ENCODE measurements around the gene DLG2. TPM values are rescaled to one million over a fixed set of nuclear protein-coding genes. Genes with fewer than 3 reads are reported as not detected.
A peak's percentile ranks its signal among the peaks of the same experiment; 100 is the strongest.
"Not testable (repeated sequence)": the region's sequence is repeated elsewhere in the genome, so short reads cannot be mapped to it uniquely, and the experiment has no call there.

DLG2 gene
- polyA plus RNA-seq, 5 donors: 5.1 to 13.2 (median 8.4) TPM

DNA sequence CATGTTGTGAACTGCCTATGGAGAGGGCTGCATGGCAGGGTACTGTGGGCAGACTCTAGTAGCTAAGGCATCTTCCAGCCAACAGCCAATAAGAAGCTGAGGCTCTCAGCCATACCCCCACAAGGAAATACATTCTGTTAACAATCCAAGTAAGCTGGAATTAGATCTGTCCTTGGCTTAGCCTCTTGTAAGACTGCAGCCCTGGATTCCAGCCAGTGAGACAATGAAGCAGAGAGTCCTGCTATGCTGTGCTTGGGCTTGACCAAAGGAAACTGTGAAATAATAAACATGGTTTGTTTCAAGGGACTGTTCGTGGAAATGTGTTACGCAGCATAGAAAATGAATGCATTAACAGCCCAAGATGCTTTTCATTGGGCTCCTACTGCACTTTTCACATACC lies 1243.6 kb downstream of the DLG2 start:
- DNase-seq: peak; percentile 5 to 12

DNA sequence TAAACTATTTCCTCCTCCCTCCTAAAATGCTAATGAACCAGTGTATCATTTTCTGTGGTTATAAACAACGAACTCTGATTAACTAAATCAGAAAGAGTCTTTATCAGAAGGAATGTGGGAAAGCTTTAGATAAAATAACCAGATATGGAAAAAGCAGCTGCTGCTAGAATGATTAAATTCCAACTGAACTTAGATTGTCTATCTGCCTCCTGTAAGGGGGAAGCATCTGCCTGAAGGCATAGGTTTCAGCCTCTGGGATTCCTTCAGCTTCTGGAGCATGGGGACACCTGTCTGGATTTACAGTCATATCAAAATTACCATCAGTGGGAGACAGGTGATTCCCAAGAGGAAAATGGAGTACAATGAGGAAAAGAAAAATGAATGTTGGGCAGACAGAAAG lies 1245.5 kb downstream of the DLG2 start:
- DNase-seq: no peak

DNA sequence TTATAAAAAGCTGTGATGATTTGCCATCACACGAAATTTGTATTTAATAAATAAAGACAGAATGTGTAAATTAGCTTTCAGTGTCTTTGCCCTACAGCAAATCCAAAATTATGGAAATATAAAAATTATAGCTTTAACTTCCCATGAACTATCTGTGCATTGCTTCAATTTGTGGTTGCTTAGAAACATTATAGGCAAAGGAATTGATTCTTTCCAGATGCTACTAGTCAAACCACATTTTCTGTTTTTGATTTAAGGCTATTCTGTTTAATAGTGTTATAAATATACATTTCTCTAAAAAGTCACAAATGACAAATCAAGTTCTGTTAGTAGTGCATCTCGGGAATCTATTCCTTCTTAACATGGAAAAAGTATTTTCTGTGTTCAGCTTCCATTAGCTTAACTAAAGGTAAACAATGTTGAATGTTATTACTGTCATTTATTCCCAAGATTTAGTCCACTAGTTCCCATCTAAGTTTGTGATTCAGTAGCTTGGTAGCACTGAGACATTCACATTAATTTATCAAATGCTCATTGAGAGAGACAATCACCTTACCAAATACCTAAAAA lies 1254.7 kb downstream of the DLG2 start:
- DNase-seq: no peak

DNA sequence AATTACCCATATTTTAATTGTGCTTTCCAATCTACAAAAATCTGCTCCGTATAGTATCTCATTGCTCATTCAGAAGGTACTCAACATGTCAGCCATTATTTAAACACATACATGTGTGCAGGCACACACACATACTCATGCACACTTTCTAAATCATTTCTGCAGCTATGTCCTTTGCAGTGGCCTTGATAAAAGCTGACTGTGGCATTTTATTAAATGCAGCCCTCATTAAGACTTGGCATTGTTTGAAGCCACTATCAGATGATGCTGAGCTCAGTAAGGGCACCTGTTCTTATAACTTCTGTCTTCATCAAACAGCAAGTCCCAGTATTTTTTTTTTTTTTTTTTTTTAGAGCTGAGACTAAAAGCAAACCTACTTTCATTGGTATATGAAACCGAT lies 1269.1 kb downstream of the DLG2 start:
- no peak for DNase-seq

DNA sequence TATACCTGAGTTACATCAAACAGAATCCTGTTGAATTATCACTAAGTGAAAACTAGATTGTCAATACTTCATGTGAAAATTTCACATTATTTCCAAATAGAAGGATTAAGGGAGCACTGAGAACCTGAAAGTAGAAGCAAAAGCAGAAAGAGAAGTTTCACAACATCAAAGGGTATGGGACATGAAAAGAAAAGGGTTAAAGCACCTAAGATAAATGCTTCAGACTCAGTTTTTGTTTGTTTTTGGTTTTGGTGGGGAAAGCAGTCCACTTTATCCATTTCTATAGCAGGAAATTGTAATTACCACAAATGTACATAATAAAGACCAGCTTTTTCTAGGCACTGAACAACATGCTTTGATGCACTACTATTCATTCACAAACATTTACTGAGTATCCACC lies 1271.2 kb downstream of the DLG2 start:
- no peak for DNase-seq

DNA sequence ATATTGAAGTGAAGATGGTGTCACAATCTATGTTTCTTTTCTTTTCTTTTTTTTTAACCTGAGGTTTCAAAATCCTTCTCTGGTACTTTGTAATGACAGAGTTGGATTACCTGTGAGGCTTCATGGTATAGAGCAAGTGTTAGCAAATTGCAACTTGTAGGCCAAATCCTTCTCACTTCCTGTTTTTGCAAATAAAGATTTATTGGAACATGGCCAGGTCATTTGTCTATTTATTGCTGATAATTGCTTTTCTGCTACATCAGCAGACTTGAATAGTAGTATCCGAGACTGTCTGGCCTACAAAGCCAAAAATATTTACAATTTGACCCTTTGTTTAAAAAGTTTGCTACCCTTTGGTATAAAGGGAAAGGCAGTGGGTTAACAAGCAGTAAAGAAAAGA lies 1281.5 kb downstream of the DLG2 start:
- DNase-seq: no peak

DNA sequence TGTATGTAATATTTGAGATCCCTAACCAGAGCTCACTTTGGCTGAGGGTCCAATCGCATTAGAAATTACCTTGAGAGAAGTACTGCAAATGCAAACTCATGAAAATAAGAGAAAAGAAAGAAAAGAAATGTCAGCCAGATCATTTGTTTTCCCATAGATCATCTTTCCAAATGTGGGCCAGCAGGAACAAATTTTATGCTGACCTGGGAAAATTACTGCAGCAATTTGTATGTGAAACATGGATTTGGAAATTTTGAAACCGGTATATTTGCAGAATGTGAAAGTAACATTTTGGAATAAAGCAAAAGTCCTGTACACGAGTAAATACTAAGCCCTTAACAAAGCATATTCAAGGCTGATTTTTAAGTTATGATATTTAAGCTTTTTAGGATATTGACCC lies 1282.1 kb downstream of the DLG2 start:
- DNase-seq: no peak

DNA sequence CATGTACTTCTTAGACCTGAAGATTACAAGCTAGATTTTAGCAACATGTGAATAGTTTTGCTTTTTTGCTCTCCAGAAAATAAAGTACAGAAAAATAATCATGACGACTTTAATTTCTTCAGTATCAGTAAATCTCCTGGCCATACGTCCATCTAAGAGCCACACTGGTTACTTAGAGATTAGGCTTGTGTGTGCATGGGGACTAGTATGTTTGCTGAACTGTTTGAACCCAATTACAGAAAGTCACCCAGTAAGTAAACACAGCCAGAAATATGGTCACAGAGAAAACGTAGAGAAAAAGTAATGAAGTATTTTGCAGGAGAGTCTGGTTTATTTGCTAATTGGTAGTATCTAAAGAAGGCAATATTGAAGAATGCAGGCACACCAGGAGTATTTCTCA lies 1287.3 kb downstream of the DLG2 start:
- no peak for DNase-seq

DNA sequence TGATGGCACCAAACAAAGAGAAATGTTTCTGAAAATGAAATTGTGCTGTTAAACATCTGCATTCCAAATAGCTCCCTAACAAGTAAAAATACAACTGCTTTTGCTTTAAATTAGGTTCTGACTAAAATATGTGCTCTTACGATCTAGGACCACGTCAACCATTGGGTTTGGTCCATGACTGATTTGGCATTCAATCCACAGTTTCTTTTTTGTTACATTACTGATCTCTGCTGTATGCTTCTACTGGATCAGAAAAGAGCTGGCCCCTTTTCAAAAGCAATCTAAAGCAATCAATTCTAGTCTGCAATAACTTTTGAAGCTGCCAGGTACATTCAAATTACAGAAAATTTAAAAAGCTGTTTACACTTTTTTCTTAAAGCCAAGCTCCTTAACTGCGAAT lies 1293.9 kb downstream of the DLG2 start:
- DNase-seq: no peak

DNA sequence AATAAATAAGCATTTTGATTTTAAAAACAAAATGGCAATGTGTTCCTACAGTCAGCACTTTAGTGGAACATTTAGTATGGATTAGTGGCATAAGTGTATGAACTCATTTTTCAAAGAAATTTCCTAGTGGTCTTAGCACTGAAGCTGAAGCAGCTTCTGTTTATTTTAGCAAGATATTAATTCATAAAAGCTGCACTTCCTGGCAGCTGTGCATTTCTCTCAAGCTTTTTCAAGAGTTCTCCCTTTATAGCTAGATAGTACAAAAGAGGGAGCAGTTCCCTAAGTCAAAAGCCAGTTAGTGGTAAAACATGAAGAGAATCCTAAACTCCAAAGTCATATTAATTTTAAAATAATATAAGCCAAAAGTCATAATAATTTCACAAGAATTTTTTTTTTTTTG lies 1304.9 kb downstream of the DLG2 start:
- DNase-seq: no peak

DNA sequence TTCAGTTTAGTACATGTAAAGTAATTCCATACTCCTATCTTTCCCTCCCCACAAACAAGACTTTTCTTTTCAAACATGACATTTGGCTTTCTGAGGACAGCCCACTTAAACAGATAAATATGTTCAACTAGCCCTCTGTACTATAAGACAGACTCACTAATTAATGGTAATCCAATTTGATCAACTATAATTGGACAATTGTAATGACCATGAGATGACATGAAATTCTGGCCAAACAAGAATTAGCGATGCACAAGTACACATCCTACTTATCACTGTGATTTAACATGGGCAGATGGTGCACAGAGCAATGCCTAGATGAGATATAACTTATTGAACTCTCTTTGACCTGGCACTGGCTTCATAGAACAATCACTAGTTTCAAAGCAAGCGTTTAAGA lies 1307.3 kb downstream of the DLG2 start:
- DNase-seq: no peak

DNA sequence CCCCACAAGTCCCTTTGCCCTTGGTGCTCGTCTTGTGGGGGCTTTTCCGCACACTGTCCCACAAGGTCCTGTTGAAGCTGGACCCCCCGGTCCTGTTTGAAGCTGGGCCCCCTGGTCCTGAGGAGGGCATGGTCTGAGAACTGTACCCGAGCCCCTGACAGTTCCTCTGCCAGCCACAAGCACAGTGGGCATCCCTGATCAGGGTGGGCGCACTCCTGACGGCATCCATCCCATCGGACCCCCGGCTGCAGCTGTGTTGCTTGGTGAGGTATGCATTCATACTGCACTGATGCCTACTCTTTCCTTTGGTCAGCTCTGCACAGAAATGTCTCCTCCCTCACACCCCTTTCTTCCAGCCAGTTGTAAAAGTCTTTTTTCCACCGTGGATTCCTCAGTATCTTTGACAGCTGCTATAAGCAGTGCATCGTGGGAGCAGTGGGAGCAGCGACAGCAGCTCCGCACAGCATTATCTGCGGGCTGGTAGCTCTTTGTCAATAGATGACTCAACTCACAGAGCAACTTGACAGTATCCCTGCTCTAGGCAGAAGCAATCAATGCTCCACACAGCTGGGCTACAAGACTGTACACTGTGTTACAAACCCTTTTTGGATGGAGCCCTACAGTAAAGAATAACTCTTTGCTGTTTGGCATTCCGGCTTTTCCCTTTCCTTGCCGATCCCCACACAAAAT lies 1310.1 kb downstream of the DLG2 start:
- DNase-seq: no peak

DNA sequence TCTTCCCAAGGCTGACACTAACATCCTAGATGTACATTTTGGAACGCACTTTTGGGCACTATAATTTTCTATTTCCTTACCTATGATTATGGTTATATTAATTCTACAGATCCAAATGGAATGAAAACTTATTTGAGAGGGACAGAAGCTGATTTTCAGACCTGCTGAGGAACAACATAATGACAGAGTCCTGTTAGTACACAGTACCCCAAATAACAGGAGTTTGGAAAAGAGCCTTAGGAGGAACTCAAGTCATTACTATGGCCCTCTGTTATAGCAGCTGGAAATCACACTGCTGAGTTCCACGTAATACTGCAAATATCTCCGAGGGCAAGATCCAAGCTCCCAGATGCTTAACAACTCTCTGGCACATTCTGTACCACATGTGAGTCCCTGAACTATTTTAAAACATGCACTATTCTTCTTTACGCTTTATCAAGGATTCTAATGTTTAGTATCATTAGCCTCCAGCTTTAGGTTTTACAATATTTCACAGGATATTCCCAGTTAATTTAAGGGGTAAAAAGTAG lies 1313.2 kb downstream of the DLG2 start:
- no peak for DNase-seq

DNA sequence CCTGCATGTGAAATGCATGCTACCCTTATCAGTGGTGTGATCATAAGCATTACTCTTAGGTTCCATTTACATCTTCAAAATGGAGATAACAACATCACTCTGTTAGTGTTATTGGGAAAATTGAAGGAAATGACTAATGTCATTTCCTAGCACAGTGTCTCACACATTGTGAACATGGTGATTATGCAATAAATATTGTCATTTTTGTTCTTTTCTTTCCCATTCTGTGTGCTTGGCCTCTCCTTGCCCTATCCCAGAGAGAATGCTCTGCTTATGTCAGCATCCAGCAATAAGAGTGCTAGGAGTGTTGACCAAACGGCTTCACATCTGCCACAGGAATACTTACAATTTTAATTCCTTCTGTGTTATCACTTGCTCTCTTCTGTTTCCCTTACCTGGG lies 1316.9 kb downstream of the DLG2 start:
- no peak for DNase-seq

DNA sequence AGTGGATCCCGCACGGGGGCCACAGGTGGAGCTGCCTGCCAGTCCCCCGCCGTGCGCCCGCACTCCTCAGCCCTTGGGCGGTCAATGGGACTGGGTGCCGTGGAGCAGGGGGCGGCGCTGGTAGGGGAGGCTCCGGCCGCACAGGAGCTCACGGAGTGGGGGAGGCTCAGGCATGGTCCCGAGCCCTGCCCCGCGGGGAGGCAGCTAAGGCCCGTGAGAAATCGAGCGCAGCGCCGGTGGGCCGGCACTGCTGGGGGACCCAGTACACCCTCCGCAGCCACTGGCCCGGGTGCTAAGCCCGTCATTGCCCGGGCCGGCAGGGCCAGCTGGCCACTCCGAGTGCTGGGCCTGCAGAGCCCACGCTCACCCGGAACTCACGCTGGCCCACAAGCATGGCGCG lies 1318.7 kb downstream of the DLG2 start:
- not testable (repeated sequence) for DNase-seq

DNA sequence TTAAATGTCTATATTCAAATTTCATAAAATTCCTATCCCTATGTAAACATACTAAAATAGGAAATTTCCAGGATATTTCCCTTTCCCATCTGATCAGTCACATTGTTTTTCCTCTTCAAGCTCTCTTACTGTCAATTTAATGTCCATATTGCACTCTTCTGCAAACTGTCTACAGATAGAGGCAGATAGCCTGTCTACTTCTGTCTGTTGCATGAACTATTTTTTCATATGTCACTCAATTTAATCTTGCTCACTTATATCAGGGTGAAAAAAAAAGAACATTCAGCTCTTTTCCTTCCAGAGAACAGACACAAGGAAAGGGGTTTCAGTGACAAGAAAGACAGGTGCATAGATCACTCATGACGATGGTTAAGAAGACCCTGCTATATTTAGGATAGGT lies 1327.1 kb downstream of the DLG2 start:
- DNase-seq: no peak

DNA sequence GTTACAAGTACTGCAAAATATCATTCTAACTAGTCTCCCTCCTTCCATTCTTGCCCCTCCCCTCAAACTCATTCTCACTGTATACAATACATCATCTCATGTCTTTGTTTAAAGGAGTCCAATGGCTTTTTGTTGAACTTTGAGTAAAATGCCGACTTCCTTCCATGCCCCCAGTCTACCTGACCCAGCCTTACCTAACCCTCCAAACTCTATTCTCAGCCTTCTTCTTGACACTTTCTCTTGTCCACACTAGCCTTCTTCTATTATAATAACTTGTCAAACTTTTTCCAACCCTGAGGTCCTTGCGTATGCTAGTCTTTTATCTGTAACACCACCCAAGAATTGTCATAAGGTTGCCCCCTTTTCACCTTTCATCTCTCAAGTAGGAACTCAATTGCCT lies 1329.6 kb downstream of the DLG2 start:
- DNase-seq: no peak

DNA sequence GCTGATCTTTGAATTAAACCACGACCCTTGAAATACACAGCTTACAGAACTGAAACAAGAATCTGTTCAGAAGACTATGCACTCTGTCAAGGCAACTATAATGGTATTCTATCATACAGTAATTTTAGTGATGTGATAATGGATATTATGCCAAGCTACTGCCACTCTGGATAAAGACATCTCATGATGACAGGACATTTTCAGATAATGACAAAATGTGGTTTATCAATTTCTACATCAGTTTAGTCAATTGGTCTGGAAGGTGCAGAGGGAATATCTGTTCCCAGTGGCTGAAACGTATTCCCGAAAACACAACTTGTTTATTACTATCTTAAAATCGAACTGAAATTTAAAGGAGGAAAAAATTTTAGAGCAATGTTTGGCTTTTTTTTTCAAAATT lies 1331.3 kb downstream of the DLG2 start:
- DNase-seq: no peak

DNA sequence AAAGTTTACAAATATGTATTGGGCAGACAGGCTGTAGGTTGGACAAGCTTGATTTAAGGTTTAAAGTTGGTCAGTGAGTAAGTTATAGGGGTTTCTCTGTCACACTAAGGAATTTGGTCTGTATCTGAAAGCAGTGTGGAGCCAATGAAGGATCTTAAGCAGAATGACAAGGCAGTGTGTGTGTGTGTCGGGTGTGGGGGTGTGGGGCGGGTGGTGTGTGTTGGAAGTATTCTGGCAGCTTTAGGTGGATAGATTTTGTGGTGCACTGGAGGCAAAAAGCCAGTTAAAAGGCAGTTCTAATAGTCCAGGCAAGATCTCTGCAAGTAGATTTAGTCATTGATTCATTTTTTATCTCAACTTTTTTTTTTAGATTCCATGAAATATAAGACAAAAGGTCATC lies 1334.2 kb downstream of the DLG2 start:
- no peak for DNase-seq

DNA sequence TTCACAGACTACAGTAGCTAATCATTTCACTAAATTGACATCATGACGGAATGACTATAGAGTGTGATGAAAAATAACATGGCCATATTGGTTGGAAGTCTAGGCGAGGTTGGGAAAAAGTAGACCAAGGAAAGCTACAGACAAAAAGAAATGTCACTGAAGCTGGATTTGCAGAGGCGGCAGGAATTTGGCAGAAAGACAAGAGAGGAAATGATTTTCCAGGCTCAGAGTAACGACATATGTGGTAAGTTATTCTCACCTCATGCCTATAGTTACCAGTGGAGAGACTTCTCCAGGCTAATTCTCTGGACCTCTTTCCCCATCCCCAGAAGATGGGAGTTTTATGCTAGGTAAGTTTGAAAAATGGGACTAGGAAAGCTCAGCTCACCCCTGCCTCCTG lies 1335.1 kb downstream of the DLG2 start:
- peak; percentile 32 to 50 for DNase-seq

DNA sequence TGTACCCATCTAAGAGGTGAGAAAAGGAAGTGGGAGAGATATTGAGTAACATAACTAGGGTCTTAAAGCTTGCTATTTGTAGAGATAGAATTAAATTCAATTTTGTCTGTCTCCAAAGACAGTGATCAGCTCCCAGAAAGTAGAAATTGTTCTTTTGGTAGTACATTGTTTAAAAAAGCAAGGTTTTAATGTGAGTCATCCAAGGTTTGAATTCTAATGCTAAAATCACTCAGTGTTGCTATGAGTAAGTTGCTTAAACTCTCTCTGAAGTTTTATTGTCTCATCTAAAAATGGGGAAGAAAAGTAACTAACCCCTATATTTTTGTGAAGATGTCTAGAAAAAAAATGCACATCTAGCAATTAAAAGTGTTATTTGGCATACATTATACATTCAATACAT lies 1336.5 kb downstream of the DLG2 start:
- DNase-seq: no peak

DNA sequence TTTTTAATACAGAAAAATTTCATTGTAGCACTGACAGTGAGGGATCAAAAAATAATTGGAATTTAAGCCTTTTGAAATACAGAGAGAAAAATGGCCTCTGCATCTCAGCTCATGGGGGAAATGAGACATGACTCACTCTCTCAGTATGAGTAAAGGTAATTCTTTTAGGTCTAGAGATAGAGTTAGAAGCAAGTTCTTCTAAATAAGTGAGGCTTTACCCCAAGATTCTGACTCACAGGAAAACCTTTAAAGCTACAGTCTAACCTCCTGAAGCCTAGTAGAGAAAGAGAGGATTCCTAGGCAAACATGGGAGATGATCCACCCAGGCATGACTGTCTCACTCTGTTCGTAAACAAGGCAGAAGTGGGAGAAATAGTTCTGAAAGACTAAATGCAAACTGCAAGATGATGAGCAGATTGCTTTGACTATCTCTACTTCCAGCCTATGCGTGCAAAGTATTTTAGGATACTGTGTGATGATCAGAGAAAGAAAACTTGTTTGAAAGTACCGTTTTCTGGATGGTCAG lies 1337.7 kb downstream of the DLG2 start:
- no peak for DNase-seq

DNA sequence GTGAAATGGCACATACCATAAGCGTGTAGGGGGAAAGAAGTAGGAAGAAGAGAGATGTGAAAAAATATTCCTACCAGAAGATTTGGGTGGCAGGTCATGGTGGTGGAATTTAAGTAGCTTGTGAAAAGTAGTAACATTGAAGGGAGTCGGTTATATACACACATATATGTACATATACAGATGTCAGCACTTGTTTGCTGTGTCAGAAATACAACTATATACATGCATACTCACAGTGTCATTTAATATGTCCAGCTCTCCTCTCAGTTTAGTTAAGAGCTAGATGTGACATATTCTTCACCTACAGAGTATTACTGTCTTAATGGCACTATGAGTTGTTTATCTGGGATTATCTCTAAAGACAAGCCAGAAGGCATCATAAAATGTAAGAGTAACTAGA lies 1353.6 kb downstream of the DLG2 start:
- DNase-seq: no peak

DNA sequence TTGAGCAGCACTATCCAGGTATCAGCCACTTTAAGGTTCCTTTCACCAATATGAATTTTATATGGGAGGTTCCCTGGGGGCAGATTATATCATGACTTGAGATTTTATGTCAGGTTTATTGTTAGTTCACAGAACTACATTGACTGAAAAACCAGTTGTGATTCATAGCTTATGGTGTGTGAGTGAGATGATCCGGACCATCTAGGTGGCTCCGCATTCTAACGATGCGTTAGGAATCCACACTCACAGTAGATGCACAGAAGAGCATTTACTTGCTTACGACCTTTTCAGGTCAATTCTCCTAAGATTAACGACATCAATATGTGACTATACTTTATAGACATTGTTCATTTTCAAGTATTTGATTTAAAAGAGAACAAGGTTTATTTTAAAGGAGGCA lies 1356.7 kb downstream of the DLG2 start:
- no peak for DNase-seq
